ENCODE data around the gene EXD3. TPM values are rescaled to one million over a fixed set of nuclear protein-coding genes. Genes with fewer than 3 reads are reported as not detected.
A peak's percentile ranks its signal among the peaks of the same experiment; 100 is the strongest.

EXD3 gene
- total and polyA plus RNA-seq, 2 of the 4 experiments (the other 2 are of a cell fraction), result 1.1 to 7.4 TPM

DNA sequence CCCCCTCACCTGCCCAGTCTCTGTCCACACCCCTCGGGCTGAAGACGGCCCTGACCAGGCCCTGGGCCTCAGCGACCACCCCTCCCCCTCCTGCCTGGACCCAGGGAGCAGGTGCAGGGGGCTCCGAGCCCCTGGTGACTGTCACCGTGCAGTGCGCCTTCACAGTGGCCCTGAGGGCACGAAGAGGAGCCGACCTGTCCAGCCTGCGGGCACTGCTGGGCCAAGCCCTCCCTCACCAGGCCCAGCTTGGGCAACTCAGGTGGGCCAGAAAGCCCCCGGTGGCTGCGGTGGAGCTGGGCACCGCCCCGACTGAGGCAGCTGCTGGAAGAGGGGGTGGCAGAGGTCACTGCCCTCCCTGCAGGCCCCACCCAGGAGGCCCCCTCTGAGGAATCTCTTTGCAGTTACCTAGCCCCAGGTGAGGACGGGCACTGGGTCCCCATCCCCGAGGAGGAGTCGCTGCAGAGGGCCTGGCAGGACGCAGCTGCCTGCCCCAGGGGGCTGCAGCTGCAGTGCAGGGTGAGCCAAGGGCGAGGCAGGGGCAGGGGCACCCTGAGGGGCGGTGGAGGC, 10.5 kb upstream of the EXD3 start:
- 56% methylated on average over 6 of the region's 19 CpGs; no CpG with 5 or more reads in 1 of the 2 experiments for WGBS, 2 experiments (ENCODE audit: extremely low coverage in 2 of 2, insufficient read length in 1 of 2)
- H3K4me3 ChIP-seq (ENCODE audit: insufficient read depth, low read depth, low read length), result no peak overlapping the region
- H4K8ac ChIP-seq (ENCODE audit: low read depth in 2 of 2, low read length in 2 of 2), result no peak overlapping the region
- no peaks in the 10 kb centered on the region for H4K20me1 ChIP-seq (ENCODE audit: insufficient read depth, low read length)
- no peak overlapping the region for H3K4ac ChIP-seq (ENCODE audit: low read depth, low read length)
- H2AFZ ChIP-seq (replicated peaks; ENCODE audit: low read length, poor library complexity), result no peak overlapping the region
- no peaks in the 10 kb centered on the region for H3K79me1 ChIP-seq (ENCODE audit: low read depth in 1 of 2, low read length in 2 of 2)
- no TSS peak for BruUV-seq (replicated peaks)
- in situ Hi-C loops (cut with MboI; ENCODE audit: low sequenced_read_pairs) (no loop called here), intact Hi-C loops (cut with micrococcal nuclease) (no loop called here), dilution Hi-C loops (cut with HindIII; ENCODE audit: low sequenced_read_pairs, unreplicated experiment) (no loop called here)
- H4K91ac ChIP-seq (ENCODE audit: insufficient read depth, low read depth, low read length), result no peak overlapping the region
- H3K27me3 ChIP-seq (ENCODE audit: control insufficient read depth, insufficient read depth, low read length), result no peaks in the 10 kb centered on the region
- H3K4me2 ChIP-seq (ENCODE audit: low read depth, low read length), result no peak overlapping the region
- H3K36me3 ChIP-seq (ENCODE audit: control insufficient read depth, insufficient read depth, low read length), result no peaks in the 10 kb centered on the region
- TF ChIP-seq FOS (IDR thresholded peaks at IDR 0.05; ENCODE audit: low read depth, low read length) (no peak), RFX5 (IDR thresholded peaks at IDR 0.05; ENCODE audit: low read depth, low read length) (no peak), CHD1 (IDR thresholded peaks at IDR 0.05; ENCODE audit: low read depth, low read length) (no peak), RCOR1 (IDR thresholded peaks at IDR 0.05; ENCODE audit: insufficient replicate concordance, low read length) (no peak)
- no peak overlapping the region for H2BK15ac ChIP-seq (ENCODE audit: low read depth, low read length)
- no peaks in the 10 kb centered on the region for H3K9me3 ChIP-seq (ENCODE audit: control insufficient read depth, insufficient read depth, low read length)
- H3K56ac ChIP-seq (ENCODE audit: extremely low read depth, insufficient read depth, low read length), result no peak overlapping the region
- no peak overlapping the region for H3K18ac ChIP-seq (ENCODE audit: low read depth, low read length)
- no peak overlapping the region for H2BK20ac ChIP-seq (ENCODE audit: low read depth, low read length)
- H2AK5ac ChIP-seq (ENCODE audit: low read depth, low read length), result no peak overlapping the region
- DNase-seq, result no peak
- no peak overlapping the region for H2BK120ac ChIP-seq (ENCODE audit: low read depth, low read length)
- peak overlapping the region; percentile 42 for H2AK9ac ChIP-seq (replicated peaks; ENCODE audit: low read depth, low read length, poor library complexity)
- H3K14ac ChIP-seq (replicated peaks; ENCODE audit: low read depth, low read length), result no peak overlapping the region
- no peak overlapping the region for H4K5ac ChIP-seq (ENCODE audit: low read depth, low read length)
- no peak for ATAC-seq (ENCODE audit: low read depth)
- ChIA-PET POLR2A (ENCODE audit: unreplicated experiment) (no interaction called here), CTCF (no interaction called here)
- H3K4me1 ChIP-seq (ENCODE audit: control insufficient read depth, insufficient read depth, low read length), result peaks cover 5% of the 10 kb centered on the region
- H2BK5ac ChIP-seq (ENCODE audit: low read depth, low read length, poor library complexity, severe bottlenecking), result no peak overlapping the region
- no peak overlapping the region for H3K27ac ChIP-seq (ENCODE audit: insufficient read depth, low read length)
- H3K9me1 ChIP-seq (ENCODE audit: insufficient read depth, low read length), result no peaks in the 10 kb centered on the region
- H3K9ac ChIP-seq (ENCODE audit: low read depth, low read length), result no peak overlapping the region
- H3K23ac ChIP-seq (ENCODE audit: low read depth, low read length), result no peak overlapping the region

Measured in IMR-90 (cell line).